WERI-Rb-1 (cell line): ENCODE measurements around the gene PDE6C.

Experiments
- DNase-seq: peaks from one replicate; pipeline ENCODE4 v3.0.0-alpha.2; 2020
- H3K27ac ChIP-seq: fragments of 250-450 bp; sonication (Bioruptor Pico); 2 replicates; pipeline ENCODE4 v1.5.1; 2020; ENCODE audit warnings: mild to moderate bottlenecking, moderate library complexity
- H3K27me3 ChIP-seq: fragments of 250-450 bp; sonication (Bioruptor Pico); 2 replicates; pipeline ENCODE4 v1.5.1; 2021; ENCODE audit warnings: mild to moderate bottlenecking, low read depth, moderate library complexity; ENCODE audit not compliant: insufficient read depth, severe bottlenecking
- H3K36me3 ChIP-seq: fragments of 250-450 bp; sonication (Bioruptor Pico); 2 replicates; pipeline ENCODE4 v1.5.1; 2020; ENCODE audit warnings: mild to moderate bottlenecking, moderate library complexity
- H3K4me3 ChIP-seq: 2 replicates; pipeline ENCODE4 v1.5.1; 2011; ENCODE audit warnings: low read depth, mild to moderate bottlenecking, control low read depth, low read length
- H3K9me3 ChIP-seq: fragments of 250-450 bp; sonication (Bioruptor Pico); 2 replicates; pipeline ENCODE4 v1.5.1; 2021; ENCODE audit warnings: mild to moderate bottlenecking, moderate library complexity; ENCODE audit not compliant: severe bottlenecking
- CTCF ChIP-seq: IDR thresholded peaks from 2 replicates; pipeline ENCODE4 v1.5.1; 2011; ENCODE audit warnings: low read depth, mild to moderate bottlenecking, control low read depth, inconsistent platforms, low read length

The PDE6C gene

GRCh38 chr10:93612311-93612710, at the start of gene PDE6C:
Gene PDE6C, plus strand, starts transcription at chr10:93612537. Its CDS starts 189 bp downstream, at chr10:93612726.
- TF ChIP-seq CTCF, result no peak
- peak; percentile 80 for DNase-seq
- H3K36me3 ChIP-seq, result no peaks in the 10 kb centered on the region

GRCh38 chr10:93565446-93565845, 46.9 kb upstream of the PDE6C start:
- no peak for DNase-seq
- Histone ChIP-seq H3K36me3 (no peaks in the 10 kb centered on the region), H3K4me3 (no peak overlapping the region), H3K9me3 (no peaks in the 10 kb centered on the region), H3K27me3 (no peaks in the 10 kb centered on the region), H3K27ac (no peak overlapping the region)
- no peak for TF ChIP-seq CTCF

More at GRCh38 chr10:93612311-93612710, at the start of gene PDE6C:
- Histone ChIP-seq H3K27ac (peak within 1 kb of the TSS; percentile 88), H3K9me3 (peaks cover 3% of the 10 kb centered on the region), H3K27me3 (no peaks in the 10 kb centered on the region), H3K4me3 (peak within 1 kb of the TSS; percentile 45)

GRCh38 chr10:93566435-93567276, 45.7 kb upstream of the PDE6C start, which contains the start of gene FFAR4:
Gene FFAR4, plus strand, starts transcription at chr10:93566665. Its CDS starts 56 bp downstream, at chr10:93566721.
- H3K27ac ChIP-seq, result no peak within 1 kb of the TSS
- H3K4me3 ChIP-seq, result no peak within 1 kb of the TSS
- no peak for TF ChIP-seq CTCF
- H3K9me3 ChIP-seq, result no peaks in the 10 kb centered on the region
- H3K27me3 ChIP-seq, result no peaks in the 10 kb centered on the region
- no peak for DNase-seq
- H3K36me3 ChIP-seq, result no peaks in the 10 kb centered on the region

- no peaks in the 10 kb centered on the region for H3K36me3 ChIP-seq
- no peaks in the 10 kb centered on the region for H3K27me3 ChIP-seq
- DNase-seq, result no peak
- no peak overlapping the region for H3K4me3 ChIP-seq
- no peaks in the 10 kb centered on the region for H3K9me3 ChIP-seq
- no peak for TF ChIP-seq CTCF
- H3K27ac ChIP-seq, result no peak overlapping the region
These were observed 44.8 kb upstream of the PDE6C start for GRCh38 chr10:93567277-93568104.

- Histone ChIP-seq H3K9me3 (no peaks in the 10 kb centered on the region), H3K4me3 (no peak overlapping the region), H3K36me3 (no peaks in the 10 kb centered on the region), H3K27me3 (no peaks in the 10 kb centered on the region), H3K27ac (no peak overlapping the region)
- TF ChIP-seq CTCF, result no peak
- no peak for DNase-seq
These were observed 44.3 kb upstream of the PDE6C start for GRCh38 chr10:93568105-93568390.
